ENCODE results near the gene HJV.
"Not testable (repeated sequence)": the region's sequence is repeated elsewhere in the genome, so short reads cannot be mapped to it uniquely, and the experiment has no call there.

Gene HJV, protein sequence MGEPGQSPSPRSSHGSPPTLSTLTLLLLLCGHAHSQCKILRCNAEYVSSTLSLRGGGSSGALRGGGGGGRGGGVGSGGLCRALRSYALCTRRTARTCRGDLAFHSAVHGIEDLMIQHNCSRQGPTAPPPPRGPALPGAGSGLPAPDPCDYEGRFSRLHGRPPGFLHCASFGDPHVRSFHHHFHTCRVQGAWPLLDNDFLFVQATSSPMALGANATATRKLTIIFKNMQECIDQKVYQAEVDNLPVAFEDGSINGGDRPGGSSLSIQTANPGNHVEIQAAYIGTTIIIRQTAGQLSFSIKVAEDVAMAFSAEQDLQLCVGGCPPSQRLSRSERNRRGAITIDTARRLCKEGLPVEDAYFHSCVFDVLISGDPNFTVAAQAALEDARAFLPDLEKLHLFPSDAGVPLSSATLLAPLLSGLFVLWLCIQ

DNA sequence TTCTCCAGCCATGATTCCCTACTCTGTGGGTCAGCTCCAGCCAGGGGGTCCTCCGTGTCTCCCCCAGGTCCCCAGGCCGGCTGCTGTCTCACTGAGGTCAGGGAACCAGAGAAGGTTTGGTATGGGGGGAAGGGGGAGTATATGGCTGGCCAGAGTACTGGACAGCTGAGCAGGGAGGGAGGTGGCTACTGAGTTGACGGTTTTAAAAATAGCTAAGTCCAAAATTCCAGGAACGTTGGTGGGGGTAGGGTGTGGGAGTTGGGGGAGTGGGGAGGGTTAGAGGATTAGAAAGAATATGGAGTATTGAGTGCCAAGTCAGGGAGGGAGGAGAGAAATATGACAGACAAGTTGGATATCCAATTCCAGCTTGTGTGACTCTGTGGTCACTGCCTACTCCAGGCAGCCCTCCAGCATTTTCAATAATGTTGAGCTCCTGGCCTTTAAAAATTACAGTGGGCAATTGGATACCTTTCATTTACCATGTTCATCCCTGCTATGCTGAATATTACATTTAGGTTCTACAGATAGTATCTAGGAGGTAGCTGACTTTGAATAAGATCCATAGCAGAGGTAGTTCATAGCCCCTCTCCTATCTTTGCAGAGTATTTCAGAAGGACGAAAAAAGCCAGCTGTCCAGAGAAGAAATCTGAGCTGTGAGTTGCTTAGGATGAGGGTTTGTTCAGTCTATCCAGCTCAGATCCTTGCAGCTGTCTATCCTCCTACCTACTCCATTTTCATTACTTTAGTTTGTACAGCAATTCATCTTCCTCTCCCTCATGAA is at the start of gene HJV:
HJV (minus strand) TSS at position 114 of the 781 bp plus-strand sequence. CDS start 1,504 bp downstream, outside the sequence.
- DNase-seq (ENCODE audit: low spot score) = no peak

DNA sequence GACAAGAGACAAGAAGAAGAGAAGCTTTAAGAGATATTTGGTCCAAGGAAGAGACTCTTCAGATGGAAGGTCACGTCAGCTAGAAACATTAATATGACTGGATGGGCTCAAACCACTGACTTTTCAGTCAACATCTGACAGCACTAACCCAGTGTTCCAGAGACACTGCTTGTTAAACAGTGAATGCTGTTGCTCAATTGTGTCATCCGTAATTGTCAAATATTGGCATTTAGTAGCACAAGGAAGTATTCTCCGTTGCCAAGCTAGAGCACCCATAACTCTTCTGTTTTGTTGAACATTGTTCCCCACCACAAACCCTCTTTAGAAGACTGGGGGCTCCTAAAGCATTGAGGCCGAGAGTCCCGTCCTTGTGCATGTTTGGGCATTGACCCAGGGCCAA is 37.6 kb upstream of the HJV start:
- DNase-seq (ENCODE audit: low spot score) = not testable (repeated sequence)

DNA sequence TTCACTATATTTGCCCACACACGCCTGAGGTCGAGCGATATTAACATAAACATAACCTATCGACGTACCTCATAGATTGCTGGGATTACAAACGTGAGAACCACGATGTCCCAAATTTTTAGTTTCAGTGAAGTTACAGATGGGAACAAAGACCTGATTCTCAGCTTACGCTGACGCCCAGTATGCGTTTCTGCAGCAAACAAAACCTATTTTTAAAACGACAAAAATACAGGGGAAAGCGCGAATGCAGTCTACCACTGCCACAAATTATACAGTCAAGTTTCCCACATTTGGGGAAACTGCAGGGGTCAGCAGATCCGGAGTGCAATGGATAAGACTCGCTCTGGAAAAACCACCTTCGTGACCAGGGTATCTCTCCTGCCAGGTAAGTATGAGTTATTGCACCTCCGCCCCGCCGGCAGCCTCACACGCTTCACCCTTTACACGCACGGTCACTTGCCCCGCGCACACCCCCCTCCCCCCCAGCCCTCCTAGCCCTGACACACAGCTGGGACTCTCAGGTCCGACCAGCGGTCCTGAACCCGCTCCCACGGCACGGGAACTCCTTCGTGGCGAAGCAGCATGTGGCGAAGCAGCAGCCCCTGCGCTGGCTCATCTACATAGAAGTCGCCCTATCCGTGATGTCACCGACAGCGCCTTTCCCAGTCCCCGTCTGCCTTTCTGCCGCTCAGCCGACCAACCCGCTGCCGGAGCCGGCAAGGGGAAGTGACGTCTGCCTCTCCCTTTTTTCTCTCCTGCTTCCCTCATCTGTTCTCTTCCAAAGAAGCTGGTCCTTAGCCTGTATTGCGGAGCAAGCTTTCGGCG is 30.5 kb upstream of the HJV start:
- peak; percentile 76 for DNase-seq (ENCODE audit: low spot score)

DNA sequence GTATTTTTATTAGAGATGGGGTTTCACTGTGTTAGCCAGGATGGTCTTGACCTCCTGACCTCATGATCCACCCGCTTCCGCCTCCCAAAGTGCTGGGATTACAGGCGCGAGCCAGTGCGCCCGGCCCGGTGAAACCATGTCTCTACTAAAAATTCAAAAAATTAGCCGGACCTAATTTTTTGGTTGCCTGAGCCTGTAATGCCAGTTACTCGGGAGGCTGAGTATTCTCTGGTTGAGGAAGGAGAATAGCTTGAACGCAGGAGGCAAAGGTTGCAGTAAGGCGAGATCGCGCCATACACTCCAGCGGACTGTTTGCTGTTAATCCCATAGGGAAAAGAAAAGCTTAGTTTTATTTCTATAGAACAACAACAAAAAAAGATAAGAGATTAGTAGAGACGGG is 29.9 kb upstream of the HJV start:
- no peak for DNase-seq (ENCODE audit: low spot score)

DNA sequence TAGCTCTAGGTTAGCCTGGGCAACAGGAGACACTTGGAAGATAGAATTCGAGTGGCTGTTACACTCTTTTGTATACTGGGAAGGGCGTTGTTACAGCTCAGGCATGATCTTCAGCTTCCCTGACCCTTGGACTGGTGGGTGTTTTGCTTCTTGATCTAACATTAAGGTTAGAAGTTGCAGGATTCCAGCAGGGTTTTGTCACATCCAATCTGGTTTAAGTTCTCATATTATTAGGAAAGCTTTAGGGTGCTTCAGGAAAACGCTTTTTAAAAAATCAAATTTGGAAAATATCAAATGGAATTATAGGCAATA is 29.1 kb upstream of the HJV start:
- not testable (repeated sequence) for DNase-seq (ENCODE audit: low spot score)

DNA sequence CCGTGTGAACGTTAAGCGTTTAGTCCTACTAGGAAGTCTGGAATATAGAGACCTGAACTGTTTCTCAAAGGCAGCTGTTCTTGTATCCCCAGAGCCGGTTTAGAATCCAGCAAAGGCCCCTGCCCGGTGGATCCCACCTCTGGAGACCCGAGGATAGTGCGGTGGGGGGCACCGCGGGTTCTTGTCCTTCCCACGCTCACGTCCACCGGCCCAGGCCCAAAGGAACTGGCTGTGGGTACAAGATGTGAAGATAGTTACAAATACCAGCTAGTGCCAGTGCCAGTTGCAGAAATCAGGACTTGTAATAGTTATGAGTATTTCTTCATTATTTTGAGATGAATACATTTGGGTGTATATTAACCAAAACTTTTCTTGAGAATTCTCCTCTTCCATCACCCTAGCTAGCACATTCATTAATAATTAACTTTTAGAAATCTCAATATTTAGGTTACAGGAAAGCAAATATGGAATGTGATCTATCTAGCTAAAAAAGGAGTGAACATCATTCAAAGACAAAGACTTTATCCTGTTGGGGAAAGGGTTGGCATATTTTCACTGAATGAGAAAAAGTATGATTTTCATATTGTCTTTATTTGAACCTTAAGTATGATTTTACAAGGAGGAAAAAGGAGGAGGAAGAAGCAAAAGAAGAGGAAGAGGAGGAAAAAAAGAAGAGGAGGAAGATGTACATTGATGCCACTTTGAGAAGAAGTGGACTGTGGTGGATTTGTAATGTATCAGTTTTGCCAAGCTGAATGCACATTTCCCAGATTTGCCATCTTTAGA is 28.5 kb upstream of the HJV start:
- DNase-seq (ENCODE audit: low spot score) = not testable (repeated sequence)

DNA sequence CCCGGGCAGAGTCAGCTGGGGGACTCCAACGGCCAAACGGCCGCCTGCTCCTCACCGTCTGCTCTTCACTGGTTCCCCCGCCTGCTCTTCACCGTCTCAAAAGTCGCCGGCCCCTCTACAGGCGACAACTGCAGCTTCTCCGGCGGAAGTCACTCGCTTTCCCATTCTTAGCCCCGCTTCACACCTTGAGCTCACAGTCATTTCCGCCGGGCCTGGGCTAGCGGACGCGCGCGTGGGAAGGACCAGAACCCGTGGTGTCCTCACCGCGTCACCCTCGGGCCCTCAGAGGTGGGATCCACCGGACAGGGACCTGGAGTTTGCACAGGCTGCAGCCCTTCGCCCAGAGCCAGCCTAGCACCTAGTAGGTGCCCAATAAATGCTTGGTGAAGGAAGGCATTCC is 27.9 kb upstream of the HJV start:
- DNase-seq (ENCODE audit: low spot score) = no peak

DNA sequence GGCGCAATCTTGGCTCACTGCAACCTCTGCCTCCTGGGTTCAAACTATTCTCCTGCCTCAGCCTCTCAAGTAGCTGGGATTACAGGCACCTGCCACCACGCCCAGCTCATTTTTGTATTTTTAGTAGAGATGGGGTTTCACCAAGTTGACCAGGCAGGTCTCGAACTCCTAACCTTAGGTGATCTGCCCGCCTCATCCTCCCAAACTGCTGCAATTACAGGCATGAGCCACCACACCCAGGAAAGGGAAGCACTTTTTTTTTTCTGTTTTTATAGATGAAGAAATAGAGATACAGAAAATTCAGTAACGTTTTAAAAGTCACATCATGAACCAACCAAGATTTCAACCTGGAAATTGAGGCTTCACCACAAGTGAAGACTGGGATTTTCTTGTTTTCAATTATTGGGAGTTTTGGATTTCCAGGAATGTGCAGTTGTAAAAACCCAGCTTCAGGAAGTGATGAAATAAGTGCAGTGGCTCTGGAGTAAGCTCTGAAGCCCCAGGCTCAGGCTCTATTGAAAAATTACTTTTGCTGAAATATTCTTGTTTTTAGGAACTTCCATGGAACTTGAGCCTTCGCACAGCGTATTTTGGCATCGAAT is 27.1 kb upstream of the HJV start:
- DNase-seq (ENCODE audit: low spot score) = peak; percentile 44

DNA sequence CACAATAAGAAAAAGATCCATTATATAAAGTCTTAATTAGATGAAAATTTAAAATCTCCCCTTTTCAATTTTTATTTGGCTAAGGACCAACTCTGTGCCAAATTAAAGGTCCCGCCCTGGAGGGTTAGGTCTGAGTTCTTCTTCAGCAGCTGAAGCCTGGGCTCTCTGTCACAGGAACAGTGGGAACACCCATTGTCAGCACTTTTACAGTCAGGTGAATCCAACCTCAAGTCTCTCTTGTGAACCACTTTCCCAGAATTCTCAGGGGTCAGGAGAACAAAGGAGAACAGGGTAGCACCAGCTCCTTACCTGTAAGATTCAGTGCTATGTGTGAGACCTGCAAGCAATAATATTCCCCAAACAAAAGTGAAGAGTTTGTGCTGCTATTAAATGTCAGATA is 25.1 kb upstream of the HJV start:
- DNase-seq (ENCODE audit: low spot score) = no peak

DNA sequence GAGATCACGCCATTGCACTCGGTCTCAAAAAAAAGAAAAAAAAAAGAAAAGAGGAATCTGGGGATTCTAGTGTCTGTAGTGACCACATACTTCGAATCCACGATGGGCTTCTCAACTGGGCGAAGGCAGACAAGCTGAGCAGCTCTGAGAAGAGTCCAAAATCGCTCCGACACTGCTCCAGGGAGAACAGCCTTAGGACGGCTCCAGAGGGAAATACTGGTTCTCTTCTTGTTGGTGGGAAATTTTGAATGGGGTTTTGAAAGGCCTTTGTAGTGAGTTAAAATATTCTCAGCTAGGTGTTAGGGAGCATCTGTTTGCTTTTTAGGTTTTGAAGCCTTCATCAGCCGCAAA is 18.3 kb upstream of the HJV start:
- no peak for DNase-seq (ENCODE audit: low spot score)

DNA sequence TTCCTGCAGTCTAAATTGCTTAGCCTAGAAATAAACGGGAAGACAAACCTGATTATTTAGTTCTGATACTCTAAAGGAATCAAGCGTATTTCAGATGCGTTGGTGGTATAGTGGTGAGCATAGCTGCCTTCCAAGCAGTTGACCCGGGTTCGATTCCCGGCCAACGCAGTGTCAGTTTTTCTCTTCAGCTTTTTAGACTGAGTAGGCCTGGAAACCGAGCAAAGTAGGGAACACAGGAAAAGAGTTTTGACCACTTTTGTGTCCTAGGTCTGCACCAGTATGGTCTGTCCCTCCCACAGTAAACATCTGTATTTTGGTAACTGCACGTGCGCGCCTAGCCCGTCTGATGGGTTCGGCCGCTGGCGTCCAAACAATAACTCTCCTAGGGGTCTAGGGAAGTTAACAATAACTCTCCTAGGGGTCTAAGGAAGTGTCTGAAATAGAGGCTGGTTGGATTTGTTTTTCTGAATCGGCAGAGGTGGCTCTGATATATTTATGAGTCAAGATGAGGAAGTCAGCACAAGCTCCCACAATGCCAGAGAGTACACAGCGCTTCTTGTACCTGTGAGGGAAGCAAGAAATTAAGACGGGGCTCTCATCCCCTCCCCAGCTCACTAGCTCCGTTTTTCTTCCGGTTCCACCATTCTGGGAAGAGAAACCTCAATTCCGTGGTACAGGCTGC is 15.6 kb upstream of the HJV start:
- peak; percentile 53 for DNase-seq (ENCODE audit: low spot score)

DNA sequence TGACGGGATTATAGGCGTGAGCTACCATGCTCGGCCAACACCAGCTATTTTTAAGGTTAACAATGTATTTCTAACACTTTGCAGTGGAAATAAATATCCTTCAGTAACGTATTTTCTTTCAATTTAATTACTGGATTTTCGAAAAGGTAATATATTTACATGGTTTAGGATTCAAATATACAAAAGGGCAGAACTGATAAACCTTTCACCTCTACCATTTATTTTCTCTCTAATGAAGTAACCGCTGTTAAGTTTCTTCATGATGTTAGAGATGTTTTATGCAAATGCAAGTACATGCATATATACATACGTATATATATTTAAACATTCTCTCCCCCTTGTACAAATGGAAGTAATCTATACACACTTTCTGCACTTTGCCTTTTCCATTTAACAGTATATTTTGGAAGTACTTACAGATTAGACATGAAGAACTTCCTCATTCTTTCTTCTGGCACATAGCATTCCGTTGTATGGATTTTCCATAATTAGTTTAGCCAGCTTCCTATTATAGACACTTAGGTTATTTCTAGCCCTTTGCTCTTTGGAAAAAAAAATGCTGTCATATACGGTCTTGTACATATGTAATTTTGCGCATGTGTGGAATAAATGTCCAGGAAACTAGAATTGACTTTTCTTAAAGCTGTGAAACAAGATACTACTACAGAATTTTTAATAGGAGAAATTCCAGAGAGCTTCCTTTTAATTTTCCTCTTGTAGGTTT is 14.9 kb upstream of the HJV start:
- no peak for DNase-seq (ENCODE audit: low spot score)

DNA sequence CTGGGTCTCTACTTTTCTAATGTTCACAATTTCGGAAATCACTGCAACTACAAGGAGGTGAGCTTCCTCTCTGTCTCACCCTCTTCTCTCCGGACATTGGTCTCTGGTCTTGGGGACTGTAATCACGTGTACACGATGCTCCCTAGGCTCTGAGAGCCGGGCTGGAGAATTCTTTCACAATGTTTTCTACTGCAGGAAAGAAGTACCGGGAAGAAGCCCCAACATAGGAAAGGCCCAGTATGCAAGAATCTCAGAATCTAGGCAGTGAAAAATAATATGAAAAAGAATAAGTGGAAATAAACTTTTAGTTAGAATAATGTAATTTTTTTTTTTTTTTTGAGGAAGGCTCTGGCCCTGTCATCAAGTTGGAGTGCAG is 13.5 kb upstream of the HJV start:
- DNase-seq (ENCODE audit: low spot score) = peak; percentile 10

DNA sequence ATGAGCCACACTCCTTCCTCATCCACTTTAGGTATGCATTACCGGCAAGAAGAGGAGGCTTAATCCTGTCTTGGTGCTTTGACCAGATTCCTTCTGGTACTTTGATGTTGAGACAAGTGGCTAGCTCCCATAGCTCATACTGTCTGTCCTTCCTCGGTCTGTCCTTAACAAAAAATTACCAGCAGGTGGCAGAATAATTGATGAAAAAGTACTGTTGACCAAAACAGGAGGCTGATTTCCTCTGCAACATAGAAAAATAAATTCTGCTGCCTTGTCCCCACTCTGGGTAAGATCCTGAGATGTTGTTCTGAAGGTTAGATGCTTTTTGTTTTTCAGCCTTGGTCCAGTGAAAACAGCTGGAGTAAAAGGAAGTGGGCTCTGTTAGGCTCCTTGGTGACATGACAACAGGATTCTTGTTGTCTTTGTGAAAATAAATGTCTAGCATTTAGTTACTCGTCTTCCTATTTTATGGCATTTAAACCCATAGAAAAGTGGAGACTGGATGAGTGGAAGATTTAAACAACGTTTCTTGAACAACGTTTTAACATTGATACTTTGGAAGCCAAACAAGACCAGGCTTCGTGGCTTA is 11.2 kb upstream of the HJV start:
- DNase-seq (ENCODE audit: low spot score) = peak; percentile 49

DNA sequence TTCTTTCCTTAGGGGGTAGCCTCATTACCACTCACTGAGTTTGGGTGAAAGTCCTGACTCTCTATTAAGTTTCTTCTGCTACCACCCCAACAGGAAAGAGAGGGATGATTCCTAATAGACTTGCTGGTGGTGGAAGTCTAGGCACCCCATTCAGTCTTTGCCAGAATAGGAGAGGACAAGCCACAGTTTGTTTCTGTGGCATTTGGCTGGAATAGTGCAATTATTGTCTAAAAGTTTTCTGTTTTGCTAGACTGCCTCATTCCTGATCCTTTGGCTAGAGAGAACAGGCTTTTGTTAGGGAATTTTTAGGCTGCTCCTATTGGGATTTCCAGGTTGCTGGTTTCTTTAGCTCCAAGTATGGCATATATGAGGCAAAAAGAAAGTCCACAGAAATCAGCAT is 9.9 kb upstream of the HJV start:
- DNase-seq (ENCODE audit: low spot score) = no peak

DNA sequence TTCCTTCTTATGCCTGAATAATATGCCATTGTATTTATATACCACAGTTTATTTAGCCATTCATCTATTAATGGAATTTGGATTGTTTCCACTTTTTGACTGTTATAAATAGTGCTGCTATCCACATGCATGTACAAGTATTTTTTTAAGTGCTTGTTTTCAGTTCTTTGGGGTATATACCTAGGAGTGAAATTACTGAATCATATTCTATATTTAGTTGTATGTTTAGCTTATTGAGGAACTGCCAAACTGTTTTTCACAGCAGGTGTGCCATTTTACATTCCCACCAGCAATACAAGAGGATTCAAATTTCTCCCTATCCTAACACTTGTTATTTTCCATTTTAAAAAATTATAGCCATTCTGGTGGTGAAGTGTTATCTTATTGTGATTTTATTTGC is 7.6 kb upstream of the HJV start:
- no peak for DNase-seq (ENCODE audit: low spot score)

DNA sequence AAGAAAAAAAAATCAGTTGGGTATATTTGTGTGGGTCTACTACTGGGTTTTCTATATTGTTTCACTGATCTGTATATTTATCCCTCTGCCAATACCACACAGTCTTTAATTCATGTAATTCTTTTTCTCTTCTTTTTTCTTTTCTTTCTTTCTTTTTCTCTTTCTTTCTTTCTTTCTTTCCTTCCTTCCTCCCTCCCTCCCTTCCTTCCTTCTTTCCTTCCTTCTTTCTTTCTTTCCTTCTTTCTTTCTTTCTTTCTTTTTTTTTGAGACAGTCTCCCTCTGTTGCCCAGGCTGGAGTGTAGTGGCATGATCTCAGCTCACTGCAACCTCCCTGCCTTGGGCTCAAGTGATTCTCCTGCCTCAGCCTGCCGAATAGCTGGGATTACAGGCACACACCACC is 5.1 kb upstream of the HJV start:
- DNase-seq (ENCODE audit: low spot score) = not testable (repeated sequence)

DNA sequence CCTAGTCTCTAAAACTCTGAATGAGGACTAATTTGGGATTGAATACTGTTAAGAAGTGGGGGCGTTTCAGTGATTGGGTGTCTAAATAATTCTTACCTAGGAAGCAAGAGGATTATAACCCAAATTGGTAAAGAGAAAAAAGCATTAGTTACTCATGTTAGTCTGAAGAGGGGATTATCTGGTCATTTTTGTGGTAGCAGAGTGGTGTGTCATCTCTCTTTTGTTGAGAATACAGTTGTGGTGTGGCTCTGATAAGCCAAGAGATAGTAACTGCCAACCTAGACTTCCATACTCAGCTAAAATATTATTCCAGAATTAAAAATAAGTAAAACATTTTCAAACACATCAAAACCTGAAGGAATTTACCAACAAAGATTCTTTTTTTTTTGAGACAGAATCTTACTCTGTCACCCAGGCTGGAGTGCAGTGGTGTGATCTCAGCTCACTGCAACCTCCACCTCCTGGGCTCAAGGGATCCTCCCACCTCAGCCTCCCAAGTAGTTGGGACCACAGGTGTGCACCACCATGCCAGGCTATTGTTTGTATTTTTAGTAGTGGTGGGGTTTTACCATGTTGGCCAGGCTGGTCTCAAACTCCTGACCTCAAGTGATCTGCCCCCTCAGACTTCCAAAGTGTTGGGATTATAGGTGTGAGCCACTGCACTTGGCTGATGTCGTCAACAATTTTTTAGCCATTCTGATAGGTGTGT is 4.4 kb upstream of the HJV start:
- peak; percentile 13 for DNase-seq (ENCODE audit: low spot score)

DNA sequence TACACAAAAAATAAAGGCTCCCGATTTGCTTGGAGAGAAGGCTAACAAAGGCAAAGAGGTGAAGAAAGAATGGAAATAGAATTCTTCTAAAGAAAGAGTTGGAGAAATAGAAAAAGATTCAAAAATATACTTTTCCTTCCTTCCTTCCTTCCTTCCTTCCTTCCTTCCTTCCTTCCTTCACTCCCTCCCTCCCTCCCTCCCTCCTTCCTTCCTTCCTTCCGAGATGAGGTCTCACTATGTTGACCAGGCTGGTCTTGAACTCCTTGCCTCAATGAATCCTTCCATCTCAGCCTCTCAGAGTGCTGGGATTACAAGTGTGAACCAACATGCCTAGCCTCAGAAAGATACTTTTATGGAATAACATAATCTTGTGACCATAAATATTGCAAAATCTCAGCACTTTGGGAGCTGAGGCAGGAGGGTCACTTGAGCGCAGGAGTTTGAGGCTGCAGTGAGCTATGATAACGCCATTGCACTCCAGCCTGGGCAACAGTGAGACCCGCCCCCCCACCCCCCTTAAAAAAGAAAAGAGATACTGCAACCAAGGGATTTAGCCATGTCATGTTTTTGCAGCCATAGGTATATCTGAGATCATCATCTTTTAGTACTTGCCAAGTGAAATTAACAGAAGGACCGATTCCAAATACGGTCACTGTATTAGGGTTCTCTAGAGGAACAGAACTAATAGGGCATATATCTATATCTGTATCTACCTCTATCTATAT is 1.0 kb upstream of the HJV start:
- no peak for DNase-seq (ENCODE audit: low spot score)
